HG03060 (cell line): Measurements from ENCODE around the gene CXCL11.
"Not testable (repeated sequence)": the region's sequence is repeated elsewhere in the genome, so short reads cannot be mapped to it uniquely, and the experiment has no call there.

ENCODE experiments used
- ATAC-seq: cut with Tn5 transposase; IDR thresholded peaks from one replicate; pipeline ENCODE4 v1.9.1; 2021; ENCODE audit warnings: low read depth, moderate number of reproducible peaks; ENCODE audit not compliant: unreplicated experiment

Gene CXCL11

GRCh38 chr4:76003035-76003434 lies 32.8 kb downstream of the CXCL11 start:
- no peak for ATAC-seq

GRCh38 chr4:76002176-76002575 lies 33.7 kb downstream of the CXCL11 start:
- ATAC-seq = no peak

- ATAC-seq = no peak
Measured at GRCh38 chr4:76001700-76002099, 34.2 kb downstream of the CXCL11 start.

GRCh38 chr4:76000279-76000678 lies 35.6 kb downstream of the CXCL11 start:
- ATAC-seq = no peak

GRCh38 chr4:75998525-75999147 lies 37.2 kb downstream of the CXCL11 start:
- ATAC-seq = not testable (repeated sequence)

- no peak for ATAC-seq
Measured at GRCh38 chr4:75997946-75998345, 37.9 kb downstream of the CXCL11 start.

- ATAC-seq = no peak
Measured at GRCh38 chr4:75997081-75997480, 38.8 kb downstream of the CXCL11 start.

- no peak for ATAC-seq
Measured at GRCh38 chr4:75995727-75996126, 40.1 kb downstream of the CXCL11 start.

- ATAC-seq = no peak
Measured at GRCh38 chr4:75992462-75992861, 43.4 kb downstream of the CXCL11 start.

GRCh38 chr4:75989846-75990528 lies 45.9 kb downstream of the CXCL11 start:
- no peak for ATAC-seq

GRCh38 chr4:75985116-75985515 lies 50.8 kb downstream of the CXCL11 start:
- ATAC-seq = no peak
